HG03565 (cell line): ENCODE data around the gene CTNNBL1.
"Not testable (repeated sequence)": the region's sequence is repeated elsewhere in the genome, so short reads cannot be mapped to it uniquely, and the experiment has no call there.

ENCODE experiments used
- ATAC-seq: cut with Tn5 transposase; IDR thresholded peaks from one replicate; pipeline ENCODE4 v1.9.1; 2021; ENCODE audit warnings: mild to moderate bottlenecking, moderate library complexity; ENCODE audit not compliant: unreplicated experiment

The CTNNBL1 gene

GRCh38 chr20:37704955-37705354 is 11.1 kb downstream of the CTNNBL1 start:
- no peak for ATAC-seq

GRCh38 chr20:37706298-37706697 is 12.5 kb downstream of the CTNNBL1 start:
- ATAC-seq: no peak

DNA sequence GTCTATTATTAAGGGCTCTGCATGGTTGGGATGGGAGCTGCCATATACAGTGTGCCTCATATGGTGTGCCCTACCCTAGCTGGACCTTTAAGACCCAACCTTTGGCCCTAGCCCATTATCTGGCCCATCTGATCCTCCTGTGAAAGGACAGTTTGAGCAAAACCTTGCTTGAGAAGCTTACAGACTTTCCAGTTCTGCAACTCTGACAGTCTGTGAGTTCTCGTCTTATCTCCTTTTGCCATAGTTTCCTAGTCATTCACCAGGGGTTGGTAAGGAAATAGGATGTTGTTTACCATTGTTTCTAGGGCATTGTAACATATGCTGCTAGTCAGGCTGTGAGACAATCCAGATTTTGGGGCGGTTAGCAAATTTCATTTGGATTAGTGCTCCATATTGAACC is 17.2 kb downstream of the CTNNBL1 start:
- ATAC-seq: no peak

GRCh38 chr20:37711994-37712964 is 18.4 kb downstream of the CTNNBL1 start:
- no peak for ATAC-seq

GRCh38 chr20:37713396-37713795 is 19.6 kb downstream of the CTNNBL1 start:
- no peak for ATAC-seq

DNA sequence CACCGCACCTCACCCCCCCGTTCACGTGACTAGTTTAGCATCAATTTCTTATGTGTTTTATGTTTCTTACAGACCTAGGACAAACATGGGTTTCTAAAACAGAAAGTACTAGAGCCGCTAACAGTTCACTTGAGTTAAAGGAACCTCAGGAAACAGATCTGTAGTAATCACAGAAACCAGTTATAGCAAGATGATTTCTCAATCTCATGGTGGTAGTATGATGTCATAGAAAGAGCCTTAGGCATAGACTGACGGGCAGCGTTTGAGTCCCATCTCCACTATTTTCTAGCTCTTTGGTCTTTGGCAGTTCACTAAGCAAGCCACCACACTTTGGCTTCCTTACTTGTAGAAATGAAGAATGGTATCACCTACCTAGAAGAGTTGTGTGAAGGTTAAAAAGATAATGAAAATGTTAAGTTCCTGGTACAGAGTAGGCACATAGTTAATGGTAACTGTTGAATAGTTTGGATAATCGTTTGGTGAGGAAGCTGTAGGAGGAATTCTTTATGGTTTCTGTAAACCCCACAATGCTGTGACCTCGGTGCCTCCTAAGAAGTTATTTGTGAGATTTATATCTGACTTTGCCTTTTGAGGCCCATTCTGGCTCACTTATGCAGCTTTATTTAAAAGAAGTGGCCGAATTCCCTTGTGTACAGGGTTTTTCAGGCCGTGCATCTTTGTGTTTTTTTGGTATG is 21.3 kb downstream of the CTNNBL1 start:
- no peak for ATAC-seq

DNA sequence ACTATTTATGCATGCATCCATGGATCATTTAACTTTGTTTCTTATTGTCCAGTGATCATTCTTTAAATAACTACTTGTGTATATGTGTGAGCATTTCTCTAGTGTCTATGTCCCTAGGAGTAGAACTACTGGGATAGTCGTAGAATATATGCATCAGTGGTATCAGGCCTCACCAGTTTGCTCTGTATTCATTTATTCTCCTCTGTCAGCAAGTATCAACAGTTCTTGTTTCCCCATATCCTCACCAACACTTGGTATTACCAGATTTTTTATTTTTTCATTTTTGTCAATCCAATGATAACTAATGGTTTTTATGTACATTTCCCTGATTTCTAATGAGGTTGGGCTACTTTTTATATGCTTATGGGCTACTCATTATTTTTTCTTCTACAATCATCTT is 27.9 kb downstream of the CTNNBL1 start:
- ATAC-seq: no peak

GRCh38 chr20:37722312-37722711 is 28.5 kb downstream of the CTNNBL1 start:
- not testable (repeated sequence) for ATAC-seq

DNA sequence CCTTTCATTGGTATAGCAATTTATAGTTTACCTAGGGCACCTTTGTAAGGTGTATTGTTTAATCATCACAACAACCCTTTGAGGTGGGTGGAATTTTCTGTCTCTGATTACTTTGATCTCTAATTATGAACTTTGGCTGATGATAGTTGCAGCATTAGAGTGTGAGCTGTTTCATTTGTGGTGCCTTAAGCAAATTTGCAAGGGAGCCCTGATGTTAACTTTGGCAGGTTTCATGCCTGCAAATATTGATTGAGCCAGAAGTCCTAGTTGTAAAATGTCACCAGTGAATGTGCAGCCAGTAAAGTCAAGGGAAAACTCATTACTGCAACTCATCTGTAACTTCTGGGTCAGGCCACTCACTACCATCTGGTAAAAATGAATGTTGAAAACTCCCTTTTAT is 29.8 kb downstream of the CTNNBL1 start:
- no peak for ATAC-seq

DNA sequence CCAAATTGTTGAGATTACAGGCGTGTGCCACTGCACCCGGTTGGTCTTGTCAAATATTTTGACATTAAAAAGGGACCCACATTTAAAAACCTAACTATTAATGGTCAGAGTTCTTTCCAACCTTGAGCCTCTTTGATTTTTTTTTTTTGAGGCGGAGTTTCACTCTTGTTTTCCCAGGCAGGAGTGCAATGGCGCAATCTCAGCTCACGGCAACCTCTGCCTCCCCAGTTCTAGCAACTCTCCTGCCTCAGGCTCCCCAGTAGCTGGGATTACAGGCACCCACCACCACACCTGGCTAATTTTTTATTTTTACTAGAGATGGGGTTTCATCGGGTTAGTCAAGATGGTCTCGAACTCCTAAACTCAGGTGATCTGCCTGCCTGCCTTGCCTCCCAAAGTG is 31.3 kb downstream of the CTNNBL1 start:
- no peak for ATAC-seq

GRCh38 chr20:37725855-37726254 is 32.0 kb downstream of the CTNNBL1 start:
- no peak for ATAC-seq

GRCh38 chr20:37726321-37726720 is 32.5 kb downstream of the CTNNBL1 start:
- ATAC-seq: no peak

DNA sequence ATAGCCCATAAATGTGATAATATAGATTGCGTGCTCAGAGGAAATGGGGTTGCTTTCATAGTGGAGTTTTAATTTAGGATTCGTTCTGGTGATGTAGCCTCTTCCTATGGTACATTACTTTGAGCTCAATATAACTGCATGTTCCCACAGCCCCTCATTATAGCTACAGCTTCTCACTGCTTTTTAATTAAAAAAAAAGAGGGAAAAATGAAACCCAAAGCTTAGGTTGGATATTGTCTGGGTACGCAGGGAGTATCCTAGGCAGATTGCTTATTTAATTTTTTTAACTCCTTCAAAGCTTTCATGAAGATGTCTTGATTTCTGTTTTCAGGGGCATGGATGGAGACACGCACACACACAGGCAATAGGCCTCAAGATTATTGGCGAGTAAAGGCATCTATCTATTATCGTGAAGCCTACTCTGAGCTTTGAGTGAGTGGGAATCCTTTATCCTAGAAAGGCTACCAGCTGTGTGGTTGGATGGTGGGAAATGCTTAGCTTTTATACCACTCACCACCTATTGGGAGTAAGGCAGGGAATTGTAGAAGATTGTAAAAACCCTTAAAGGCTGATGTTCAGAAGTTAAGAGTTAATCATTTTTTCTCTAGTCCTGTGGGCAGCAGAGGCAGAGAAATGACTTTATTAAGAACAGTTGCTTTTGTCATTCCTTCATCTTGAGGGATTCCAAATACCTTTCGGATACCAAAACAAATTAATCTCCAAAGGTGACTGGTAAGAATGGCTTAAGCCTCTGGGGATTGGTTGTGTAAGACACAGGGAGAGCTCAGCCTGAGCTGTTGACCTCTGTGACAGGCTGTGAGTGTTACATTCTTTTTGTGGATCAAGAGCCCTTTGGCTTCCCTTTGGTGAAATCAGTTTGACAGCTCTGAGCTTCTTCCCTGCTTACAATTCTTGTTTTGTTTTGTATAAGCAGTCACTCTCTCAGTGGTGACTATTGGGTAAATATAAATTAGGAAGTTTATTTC is 33.4 kb downstream of the CTNNBL1 start:
- ATAC-seq: no peak

DNA sequence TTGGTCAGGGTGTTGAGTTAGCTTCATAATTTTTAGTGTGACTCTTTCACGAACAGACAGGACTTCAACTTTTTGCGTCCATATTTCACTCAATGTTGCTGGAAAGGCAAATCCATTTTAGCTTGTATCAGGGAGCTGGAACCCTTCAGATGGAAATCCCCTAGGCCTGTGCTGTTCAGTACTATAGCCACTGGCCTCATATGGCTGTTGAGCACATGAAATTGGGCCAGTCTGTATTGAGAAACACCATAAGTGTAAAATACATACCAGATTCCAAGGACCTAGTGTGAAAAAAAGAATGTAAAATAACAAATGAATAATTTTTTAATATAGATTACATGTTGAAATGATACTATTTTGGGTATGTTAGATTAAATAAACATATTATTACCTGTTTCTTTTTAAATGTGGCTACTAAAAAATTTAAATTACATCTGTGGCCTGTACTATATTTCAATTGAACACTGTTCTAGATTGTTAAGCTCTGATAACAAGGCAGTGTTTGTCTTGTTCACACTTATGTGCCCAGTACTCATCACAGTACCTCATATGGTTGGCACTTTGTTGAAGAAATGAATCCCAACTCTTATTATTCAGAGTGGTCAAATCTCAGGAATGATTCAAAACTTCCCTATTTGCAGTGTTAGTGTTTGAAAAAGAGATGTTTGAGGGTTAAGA is 34.3 kb downstream of the CTNNBL1 start:
- ATAC-seq: no peak

DNA sequence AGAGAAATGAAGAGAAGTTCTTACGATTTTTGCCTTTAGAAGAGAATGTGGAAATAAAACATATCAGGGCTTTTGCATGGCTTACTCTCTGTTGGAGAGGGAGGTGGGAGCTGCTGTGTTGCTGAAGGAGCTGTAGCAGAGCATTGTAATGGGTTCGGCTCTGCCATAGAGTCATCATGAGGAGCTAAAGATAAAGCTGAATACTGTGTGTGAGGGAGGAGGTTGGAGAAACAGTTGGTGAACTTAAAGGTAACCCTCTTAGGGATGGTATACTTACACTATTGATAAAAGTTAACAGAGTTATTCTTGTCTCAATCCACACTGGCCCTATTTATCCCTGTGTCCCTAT is 34.8 kb downstream of the CTNNBL1 start:
- no peak for ATAC-seq

- no peak for ATAC-seq
Measured at GRCh38 chr20:37729452-37729851, 35.6 kb downstream of the CTNNBL1 start.

DNA sequence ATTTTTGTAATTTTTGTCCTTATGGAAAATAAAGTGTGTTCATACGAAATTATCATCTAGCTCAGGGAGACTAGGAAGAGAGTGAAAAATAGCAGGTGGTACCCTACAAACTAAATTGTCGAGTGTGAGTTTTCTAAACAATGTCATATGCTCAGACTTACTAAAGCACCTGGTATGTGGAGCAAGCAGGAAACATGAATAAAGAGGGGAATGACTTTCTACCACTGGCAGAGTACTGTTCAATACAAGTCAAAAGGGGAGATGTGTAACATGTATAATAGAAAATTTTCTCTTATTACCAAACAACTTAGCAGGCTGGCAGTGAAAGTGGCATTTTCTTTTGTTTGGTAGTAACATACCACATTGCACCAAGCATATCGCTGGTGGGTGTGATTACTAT is 36.1 kb downstream of the CTNNBL1 start:
- no peak for ATAC-seq

GRCh38 chr20:37733416-37733815 is 39.6 kb downstream of the CTNNBL1 start:
- ATAC-seq: no peak

- no peak for ATAC-seq
Measured at GRCh38 chr20:37734228-37734985, 40.6 kb downstream of the CTNNBL1 start.

- no peak for ATAC-seq
Measured at GRCh38 chr20:37735541-37735940, 41.7 kb downstream of the CTNNBL1 start.
